DMS79 treated with DMSO at 0.1 percent for 48 hours (cell line): ENCODE data around the gene TRPC3.
"Not testable (repeated sequence)": the region's sequence is repeated elsewhere in the genome, so short reads cannot be mapped to it uniquely, and the experiment has no call there.

Experiments used
- DNase-seq: peaks from one replicate; lab custom pipeline; 2025; lab: John Stamatoyannopoulos, UW

TRPC3 gene

DNA sequence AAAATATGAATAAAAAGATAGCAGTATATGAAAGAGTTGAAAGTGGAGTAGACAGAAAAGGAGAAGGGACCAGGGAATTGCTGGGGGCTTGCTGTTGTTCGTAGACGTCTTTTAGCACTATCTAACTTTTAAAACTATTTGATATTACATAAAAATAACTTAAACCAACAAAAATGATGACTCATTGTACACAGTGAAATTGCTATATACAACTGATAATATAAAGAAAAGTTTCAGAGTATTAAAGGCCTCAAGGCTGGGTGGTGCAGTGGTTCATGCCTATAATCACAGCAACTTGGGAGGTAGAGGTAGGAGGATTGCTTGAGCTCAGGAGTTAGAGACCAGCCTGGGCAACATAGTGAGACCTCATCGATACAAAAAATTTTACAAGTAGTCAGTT lies 5.2 kb downstream of the TRPC3 start:
- no peak for DNase-seq

DNA sequence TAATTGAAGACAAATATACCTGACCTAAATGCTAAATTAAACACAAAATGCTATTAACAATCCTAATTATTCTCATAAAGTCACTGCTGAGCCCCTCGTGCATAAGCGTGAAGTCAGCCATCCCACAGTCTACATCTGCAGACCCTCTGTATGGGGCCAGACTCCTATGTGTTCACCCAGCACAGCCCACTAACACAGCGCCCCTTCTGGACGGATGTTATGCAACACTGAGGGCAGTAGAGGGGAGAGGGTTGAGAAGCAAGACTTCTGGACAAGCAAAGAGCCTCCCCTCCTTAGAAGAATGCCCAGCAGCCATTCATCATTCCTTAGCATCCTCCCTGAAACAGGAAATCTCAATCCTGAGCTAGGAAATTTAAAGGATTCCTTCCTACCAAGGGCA lies 7.9 kb downstream of the TRPC3 start:
- no peak for DNase-seq

DNA sequence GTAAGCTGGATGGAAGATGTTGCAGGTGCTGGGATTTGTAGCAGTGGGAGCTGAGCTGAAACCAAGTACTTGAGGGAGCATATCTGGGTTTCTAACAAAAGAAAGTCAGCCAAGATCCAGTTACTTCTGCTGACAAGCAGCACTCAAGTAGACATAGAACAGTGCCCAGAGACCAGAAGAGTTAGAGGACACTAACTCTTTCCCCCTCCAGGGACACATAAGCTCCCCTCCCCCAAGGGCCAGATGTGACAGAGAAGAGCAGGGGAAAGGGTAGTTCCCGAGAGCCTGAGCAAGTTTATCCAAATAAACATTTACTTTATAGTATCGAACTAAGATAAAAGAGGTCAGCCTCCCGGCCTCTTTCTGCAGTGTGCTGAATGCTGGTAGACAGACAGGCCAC lies 12.2 kb downstream of the TRPC3 start:
- no peak for DNase-seq

DNA sequence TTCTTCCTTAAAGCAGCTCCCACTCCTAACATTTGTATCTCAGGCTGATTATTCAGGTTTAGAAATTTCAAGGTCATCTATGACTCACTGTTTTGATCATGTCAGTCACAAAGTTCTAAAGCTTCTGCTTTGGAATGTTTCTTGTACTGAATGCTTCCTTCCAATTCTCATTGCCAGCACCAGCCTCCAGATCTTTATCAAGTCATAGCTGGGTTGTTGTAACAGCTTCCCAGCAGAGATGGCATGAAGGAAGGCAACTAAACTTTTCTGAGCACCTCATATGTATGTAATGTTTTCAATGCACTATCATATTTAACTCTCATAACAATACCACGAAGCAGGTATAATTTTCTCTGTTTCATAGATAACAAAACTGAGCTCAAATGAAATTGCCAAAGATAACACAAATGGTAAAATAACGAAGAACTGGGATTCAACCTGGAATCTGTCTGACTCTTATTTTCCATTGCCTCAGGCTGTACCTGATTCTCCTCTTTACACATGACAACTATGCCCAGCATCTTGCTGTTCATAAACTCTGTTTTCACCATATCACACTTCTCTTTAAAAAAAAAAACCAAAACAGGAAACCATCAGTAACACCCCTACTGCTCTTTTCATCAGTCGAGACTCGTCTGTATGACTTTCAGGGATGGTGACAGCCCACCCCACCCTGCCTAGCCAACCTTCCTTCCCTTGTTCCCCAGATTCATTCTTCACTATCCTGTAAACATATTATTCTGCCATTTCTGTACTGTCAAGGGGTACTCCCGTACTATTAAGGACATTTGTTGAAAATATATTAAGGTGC lies 13.4 kb downstream of the TRPC3 start:
- no peak for DNase-seq

DNA sequence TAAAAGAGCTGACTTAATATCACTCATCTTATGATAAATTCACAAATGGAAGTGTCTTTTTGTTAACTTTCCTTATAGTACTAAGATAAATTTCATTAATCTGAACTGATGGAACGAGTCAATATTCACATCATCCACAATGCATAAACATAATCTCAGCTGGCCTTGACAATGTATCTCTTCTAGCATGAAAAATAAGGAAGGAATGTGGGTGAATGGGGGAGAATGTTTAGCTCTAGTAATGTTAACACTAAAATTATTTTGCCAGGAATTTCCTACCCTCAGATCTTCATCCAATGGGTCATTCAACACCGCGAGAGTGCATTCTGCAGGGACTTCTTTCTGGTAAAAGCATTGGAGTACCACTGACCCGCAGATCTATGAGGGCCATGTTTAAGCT lies 15.8 kb downstream of the TRPC3 start:
- DNase-seq, result no peak

DNA sequence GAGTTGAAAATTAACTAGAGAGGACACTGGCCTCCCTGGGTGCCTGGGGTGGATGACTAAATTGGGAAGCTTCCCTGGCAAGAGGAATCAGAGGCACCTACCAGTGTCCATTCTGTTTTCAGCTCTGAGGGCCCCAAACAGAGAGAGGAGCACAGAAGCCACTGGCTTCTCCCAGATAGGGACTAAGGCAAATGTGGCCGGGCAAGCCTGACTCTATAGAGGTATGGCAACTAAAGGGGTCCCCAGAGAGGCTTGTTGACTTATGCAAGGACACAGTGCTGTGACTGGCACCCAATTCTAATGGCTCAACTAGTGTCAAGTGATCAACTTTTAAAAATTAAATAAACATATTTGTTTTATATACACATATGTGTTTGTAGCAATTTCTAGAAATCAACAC lies 17.2 kb downstream of the TRPC3 start:
- no peak for DNase-seq

DNA sequence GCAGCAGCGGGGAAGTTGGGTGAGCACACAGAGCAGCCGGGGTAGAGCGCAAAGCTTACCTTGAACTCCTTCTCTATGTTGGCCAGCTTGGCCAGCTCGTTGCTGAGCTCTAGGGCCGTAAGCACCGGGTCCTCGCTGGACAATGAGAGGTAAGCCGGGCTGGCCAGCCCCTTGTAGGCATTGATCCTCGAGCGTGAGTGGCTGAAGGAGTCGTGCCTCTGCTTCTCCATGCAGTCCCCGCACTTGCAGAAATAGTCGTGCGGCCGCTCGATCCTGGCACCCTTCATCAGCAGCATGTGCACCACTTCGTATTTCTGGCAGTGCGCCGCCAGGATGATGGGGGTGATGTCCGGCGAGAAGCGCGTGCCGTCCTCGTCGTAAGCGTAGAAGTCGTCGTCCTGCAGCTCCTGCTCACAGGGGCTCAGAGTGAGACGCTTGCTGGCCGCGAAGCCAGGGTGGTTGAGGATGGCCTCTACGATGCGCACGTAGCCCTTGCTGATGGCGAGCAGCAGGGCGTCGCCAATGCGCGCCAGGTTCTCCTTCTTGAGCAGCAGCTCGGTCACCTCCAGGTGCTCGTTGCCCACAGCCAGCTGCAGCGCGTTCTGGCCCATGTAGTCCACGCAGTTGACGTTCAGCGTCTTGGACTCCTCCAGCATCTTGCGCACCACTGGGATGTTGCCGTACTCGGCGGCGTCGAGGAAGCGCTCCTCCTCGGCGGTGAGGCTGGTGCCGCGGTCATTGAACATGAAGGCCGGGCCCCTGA lies 19.5 kb downstream of the TRPC3 start:
- DNase-seq, result no peak

DNA sequence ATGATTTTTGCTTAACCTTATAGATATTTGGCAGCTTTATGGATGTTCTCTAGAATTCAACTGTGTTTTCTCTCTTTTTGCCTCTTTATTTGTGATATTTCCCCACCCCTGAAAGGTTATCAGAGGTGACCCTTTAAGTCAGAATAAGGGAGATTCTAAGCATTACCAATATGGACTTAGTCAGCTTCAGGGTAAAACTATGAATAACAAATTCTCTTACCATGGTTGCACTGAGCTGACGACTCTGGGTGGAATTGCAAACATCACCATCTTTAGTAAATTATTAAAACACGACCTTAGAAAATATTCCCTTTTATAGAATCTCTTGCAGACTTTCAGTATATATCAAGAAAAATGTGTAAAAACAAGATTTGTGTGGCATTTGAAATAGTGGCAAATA lies 21.6 kb downstream of the TRPC3 start:
- DNase-seq, result no peak

DNA sequence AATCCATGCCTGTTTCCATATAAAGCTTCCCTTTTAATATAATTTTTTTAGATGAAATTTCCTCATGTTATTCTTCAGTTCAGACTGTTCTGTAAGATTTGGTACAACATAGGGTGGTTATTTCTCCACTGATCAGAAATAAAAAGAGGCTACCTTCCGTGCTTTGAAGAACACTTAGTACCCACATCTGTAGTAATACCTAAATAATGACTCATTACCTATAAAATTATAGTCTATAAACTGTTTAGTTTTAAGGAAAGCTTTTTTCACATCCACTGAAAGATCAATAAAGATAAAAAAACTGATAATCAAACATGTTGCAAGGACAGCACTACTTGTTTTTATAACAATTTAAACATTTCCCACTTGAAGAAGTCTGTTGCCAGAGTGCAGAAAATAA lies 23.9 kb downstream of the TRPC3 start:
- no peak for DNase-seq

DNA sequence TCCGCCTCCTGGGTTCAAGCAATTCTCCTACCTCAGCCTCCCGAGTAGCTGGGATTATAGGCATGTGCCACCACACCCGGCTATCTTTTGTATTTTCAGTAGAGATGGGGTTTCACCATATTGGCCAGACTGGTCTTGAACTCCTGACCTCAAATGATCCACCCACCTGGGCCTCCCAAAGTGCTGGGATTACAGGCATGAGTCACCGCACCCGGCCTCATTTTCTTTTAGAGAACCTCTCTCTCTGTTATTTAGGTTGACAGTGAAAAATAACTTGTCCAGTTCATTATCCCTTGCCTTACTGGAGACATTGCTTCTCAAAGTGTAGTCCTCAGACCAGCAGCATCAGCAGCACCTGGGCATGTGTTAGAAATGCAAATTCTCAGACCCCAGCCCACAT lies 25.4 kb downstream of the TRPC3 start:
- DNase-seq, result not testable (repeated sequence)

DNA sequence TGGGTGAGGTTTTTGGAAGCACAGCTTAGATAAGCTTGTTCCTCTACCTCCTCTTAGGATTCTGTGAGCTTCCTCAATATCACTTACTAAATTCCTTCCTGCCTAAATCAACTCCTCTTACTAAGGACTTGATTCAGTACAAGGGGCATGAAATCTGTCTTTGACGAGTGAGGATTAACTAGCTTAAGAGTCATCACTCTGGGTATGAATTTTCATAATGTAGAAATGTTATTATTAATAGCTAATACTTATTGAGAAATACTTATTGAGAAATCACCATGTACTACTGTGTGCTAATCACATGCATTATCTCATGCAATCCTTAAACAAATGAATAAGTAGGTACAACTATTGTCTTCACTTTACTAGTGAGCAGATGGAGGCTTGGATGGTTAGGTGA lies 28.6 kb downstream of the TRPC3 start:
- DNase-seq, result no peak

DNA sequence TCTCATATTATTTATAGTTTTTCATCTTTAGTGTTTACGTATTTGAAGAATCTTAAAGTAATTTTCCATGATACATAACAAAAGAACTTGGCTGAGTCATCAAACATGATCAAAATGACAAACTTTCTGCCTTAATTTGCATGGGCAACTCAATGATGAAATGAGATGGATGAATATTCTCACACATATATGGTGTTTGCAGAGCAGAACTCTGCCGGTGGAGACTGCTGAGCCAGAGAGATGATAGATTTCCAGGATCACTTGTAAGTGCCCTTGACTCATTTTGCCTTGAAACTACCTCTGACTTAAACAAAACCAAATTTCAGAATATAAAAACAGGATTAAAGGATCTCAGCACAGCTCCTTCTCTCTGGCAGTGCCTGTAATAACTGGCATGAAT lies 38.2 kb downstream of the TRPC3 start:
- no peak for DNase-seq

DNA sequence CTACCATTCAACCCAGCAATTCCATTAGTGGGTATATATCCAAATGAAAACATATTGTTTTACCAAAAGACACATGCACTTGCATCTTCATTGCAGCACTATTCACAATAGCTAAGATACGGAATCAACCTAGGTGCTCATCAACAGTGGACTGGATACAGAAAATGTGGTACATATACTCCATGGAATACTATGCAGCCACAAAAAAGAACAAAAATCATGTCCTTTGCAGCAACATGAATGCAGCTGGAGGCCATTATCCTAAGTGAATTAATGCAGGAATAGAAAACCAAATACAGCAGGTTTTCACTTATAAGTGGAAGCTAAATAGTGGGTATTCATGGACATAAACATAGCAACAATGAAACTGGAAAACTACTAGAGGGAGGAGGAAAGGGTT lies 43.5 kb downstream of the TRPC3 start:
- no peak for DNase-seq

DNA sequence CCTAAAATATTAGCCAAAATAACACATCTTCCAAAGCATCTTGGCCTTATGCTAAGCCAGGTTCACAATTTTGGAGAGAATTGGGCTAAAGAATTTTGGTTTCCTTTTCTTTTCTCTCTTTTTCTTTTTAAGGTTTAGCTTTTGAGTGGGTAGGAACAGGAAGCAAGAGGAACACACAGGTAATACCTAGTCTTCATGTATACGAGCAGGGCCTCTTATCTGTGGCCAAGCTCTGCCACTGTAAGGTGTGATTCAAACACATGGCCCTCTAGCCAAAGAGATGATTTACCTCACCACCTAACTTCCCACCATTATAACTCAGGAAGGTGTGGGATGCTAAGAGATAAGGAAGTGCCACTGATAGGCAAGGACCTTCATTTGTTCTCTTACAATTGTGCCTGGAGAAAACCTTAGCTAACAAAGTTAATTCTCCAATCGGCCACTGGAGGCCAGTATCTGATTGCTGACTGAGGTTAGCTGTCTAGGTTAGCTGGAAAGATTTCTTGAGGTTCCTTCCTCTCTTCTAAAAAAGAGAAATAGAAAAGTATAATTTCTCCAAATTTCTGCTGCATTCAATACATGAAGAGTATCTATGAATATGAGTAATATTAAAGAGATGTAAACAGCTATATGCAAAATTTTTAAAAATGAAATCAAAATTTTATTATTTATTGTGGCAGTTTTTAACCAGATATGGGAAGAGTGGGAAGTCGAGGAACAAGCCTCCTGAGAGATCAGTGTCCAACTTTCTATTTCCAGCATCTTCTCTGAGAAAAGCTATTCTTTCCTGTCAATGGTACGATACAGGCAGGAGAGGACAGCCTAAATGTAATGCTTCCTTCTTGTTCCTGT lies 51.5 kb downstream of the TRPC3 start:
- DNase-seq, result no peak

DNA sequence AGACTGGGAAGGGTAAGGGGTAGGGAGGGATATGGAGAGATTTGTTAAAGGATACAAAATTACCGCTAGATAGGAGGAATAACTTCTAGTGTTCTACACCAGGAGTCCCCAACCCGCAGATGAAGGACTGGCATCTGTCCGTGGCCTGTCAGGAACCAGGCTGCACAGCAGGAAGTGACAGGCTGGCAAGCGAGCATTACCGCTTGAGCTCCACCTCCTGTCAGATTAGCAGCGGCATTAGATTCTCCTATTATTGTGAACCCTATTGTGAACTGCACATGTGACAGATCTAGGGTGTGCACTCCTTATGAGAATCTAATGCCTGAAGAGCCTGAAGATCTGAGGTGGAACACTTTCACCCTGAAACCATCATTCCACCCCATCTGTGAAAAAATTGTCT lies 53.7 kb downstream of the TRPC3 start:
- DNase-seq, result no peak

DNA sequence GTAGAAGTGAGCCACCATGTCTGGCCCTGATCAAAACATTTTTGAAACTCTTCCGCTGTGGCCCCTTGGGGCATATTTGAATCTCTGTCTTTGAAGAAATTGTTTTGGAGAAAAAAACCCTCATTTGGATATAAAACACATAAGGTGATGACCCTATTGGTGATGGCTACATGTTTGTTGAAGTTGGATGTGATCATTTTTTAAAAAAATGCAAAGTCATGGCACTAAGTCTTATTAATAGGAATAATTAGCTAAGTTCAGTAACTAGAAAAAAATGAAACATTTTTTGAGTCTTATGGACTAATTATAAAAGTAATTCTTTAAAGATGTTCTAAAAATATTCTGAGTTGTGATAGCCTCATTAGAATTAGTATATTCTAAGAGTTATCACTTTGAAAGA lies 63.7 kb downstream of the TRPC3 start:
- DNase-seq, result no peak

DNA sequence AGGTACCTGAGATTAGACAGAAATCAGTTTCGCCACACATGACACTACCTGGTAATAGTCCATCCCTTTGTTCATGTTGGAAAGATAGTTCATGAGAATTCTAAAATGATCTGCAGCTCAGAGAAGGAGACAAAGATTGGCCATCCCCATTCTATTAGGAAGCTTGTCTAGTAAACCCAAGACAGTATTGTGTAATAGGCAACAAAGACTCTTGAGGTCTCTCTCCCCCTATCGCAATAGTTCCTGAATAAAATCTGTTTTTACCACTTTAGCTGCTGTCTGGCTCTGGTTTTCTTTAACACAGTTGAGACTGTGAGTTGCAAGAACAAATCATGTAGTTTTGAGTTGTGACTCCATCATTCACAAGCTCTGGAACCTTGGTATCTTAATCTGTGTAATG lies 66.7 kb downstream of the TRPC3 start:
- no peak for DNase-seq

DNA sequence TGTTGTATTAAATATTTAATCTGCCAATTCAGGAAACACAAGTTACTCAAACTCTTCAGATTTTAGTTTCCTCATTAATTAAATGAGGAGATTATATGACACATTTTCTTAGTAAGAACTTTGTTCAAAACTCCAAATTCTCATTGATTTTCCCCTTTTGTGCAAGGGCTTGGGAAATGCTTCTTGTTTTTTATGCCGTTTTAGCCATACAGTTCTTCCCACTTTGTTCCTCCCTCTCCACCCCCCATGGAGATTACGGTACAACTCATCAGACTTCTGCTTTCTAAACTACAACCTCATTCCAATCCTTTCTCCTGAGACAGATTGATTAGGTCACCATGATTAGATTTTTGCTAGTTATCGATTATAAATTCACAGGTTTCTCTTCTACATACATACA lies 70.7 kb downstream of the TRPC3 start:
- no peak for DNase-seq

DNA sequence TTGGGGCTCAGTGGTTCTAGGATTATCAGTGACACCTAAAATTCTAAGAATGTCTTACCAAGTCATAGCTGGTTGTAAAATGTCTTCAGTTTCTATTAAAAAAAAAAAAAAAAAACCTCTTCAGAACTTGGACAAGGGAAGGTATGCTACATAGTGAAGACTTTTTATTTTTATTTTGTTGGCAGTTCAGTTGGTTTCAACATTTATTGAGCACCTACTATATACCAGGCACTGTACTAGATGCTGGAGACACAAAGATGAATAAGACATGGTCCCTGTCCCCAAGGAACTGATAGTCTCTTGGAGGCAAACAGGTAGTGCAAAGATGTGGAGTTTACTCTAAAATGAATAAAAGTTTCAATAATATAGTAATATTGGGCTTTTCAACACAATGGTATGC lies 72.7 kb downstream of the TRPC3 start:
- no peak for DNase-seq

DNA sequence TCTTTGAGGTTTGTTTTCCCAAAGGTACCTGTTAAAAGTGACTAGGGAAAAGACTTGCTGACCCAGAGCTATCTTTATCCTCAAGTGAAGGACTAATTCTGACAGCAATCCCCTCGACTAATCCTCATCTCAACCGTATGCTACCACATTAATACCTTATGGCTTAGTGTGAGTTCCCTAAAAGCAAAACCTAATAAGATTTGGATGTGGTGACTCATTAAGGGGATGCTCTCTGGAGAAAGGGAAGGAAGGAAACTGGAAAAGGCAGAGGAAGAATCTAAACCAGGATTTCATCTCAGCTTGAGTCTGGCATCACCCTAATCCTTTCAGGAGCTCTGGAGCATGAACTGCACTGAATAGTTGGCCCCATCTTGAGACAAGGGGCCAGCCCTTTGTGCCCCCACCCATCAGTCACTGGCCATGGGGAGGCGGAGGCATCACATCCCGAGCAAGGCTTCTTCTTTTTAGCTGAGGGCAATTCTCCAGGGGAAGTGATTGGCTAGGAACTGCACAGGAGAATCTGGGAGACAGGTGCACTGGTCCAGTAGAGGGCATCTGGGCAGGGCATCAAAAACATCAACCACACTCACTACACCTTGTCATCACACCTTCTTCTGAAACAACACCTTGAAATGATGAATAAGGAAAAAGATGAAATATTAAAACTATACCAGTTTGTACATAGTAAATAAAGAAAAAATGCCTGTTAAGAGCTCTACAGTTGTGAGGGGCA lies 74.7 kb downstream of the TRPC3 start:
- no peak for DNase-seq

DNA sequence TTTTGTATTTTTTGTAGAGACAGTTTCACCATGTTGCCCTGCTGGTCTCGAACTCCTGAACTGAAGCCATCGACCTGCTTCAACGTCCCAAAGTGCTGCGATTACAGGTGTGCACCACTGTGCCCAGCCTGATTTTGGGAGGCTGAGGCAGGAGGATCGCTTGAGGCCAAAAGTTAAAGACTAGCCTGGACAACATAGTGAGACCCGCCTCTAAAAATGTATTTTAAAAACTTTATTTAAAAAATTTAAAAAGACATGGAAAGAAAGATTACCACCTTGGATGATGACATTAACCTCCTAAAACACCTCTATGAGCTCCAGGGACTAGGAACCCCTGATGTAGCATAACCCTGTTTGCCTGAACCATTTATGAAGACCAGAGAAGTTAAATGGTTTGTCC lies 75.8 kb downstream of the TRPC3 start:
- no peak for DNase-seq

DNA sequence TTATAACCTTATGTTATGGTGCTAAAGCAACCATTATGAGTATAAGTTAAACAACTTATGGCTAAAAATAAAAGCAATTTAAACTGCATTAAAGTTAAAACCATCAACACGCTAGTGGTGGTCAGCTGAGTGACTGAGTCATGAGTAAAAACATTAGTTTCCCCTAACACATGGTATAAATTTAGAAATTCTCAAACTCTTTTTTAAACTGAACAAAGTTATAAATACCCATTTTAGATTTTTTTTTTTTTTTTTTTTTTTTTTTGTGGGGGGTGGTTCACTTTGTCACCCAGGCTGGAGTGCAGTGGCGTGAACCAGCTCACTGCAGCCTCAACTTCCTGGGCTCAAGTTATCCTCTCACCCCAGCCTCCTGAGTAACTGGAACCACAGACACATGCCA lies 76.2 kb downstream of the TRPC3 start:
- no peak for DNase-seq
